GM18870 (cell line): ENCODE measurements around the gene CLEC1B.
"Not testable (repeated sequence)": the region's sequence is repeated elsewhere in the genome, so short reads cannot be mapped to it uniquely, and the experiment has no call there.

Experiments used
- ATAC-seq: cut with Tn5 transposase; IDR thresholded peaks from one replicate; pipeline ENCODE4 v1.9.1; 2021; ENCODE audit warnings: moderate library complexity; ENCODE audit not compliant: unreplicated experiment

CLEC1B gene

GRCh38 chr12:9999016-9999415, at the start of gene CLEC1B:
TSS of gene CLEC1B (minus strand) at chr12:9999121. CDS start at chr12:9999100, 21 bp downstream.
- ATAC-seq = no peak

- no peak for ATAC-seq
Measured at GRCh38 chr12:10048526-10048925, 49.6 kb upstream of the CLEC1B start.

- no peak for ATAC-seq
Measured at GRCh38 chr12:10042167-10042566, 43.2 kb upstream of the CLEC1B start.

- ATAC-seq = no peak
Measured at GRCh38 chr12:10033783-10034545, 35.0 kb upstream of the CLEC1B start.

- ATAC-seq = no peak
Measured at GRCh38 chr12:10031771-10032175, 32.9 kb upstream of the CLEC1B start.

GRCh38 chr12:10031321-10031720, 32.4 kb upstream of the CLEC1B start:
- no peak for ATAC-seq

GRCh38 chr12:10030446-10030845, 31.5 kb upstream of the CLEC1B start, which contains the start of gene CLEC9A:
TSS of gene CLEC9A (plus strand) at chr12:10030682. CDS start at chr12:10052688, 22,006 bp downstream.
- ATAC-seq = no peak

GRCh38 chr12:10027721-10028120, 28.8 kb upstream of the CLEC1B start:
- ATAC-seq = no peak

GRCh38 chr12:10027311-10027710, 28.4 kb upstream of the CLEC1B start:
- no peak for ATAC-seq

GRCh38 chr12:10026666-10027065, 27.7 kb upstream of the CLEC1B start:
- ATAC-seq = not testable (repeated sequence)

GRCh38 chr12:10025236-10025635, 26.3 kb upstream of the CLEC1B start:
- no peak for ATAC-seq

GRCh38 chr12:10021342-10021741, 22.4 kb upstream of the CLEC1B start:
- no peak for ATAC-seq

GRCh38 chr12:10018386-10018785, 19.5 kb upstream of the CLEC1B start:
- ATAC-seq = no peak

GRCh38 chr12:10016881-10017280, 18.0 kb upstream of the CLEC1B start:
- no peak for ATAC-seq

GRCh38 chr12:10015450-10015849, 16.5 kb upstream of the CLEC1B start:
- ATAC-seq = no peak

- ATAC-seq = no peak
Measured at GRCh38 chr12:10012630-10013330, 13.9 kb upstream of the CLEC1B start.

- ATAC-seq = no peak
Measured at GRCh38 chr12:10001171-10001776, 2.4 kb upstream of the CLEC1B start.

GRCh38 chr12:9992296-9992695, 6.6 kb downstream of the CLEC1B start:
- ATAC-seq = no peak

- ATAC-seq = no peak
Measured at GRCh38 chr12:9991876-9992275, 7.0 kb downstream of the CLEC1B start.

- ATAC-seq = no peak
Measured at GRCh38 chr12:9980126-9980525, 18.8 kb downstream of the CLEC1B start.

GRCh38 chr12:9977916-9978315, 21.0 kb downstream of the CLEC1B start:
- no peak for ATAC-seq

GRCh38 chr12:9976626-9977025, 22.3 kb downstream of the CLEC1B start:
- not testable (repeated sequence) for ATAC-seq
